Islet precursor cell (in vitro differentiated cells): Measurements from ENCODE around the gene DESI1.
A peak's percentile ranks its signal among the peaks of the same experiment; 100 is the strongest.
"Not testable (repeated sequence)": the region's sequence is repeated elsewhere in the genome, so short reads cannot be mapped to it uniquely, and the experiment has no call there.

Experiments
- DNase-seq: peaks from one replicate; pipeline ENCODE4 v3.0.0-alpha.2; 2018

DESI1 gene

GRCh38 chr22:41582694-41583093 lies 38.1 kb downstream of the DESI1 start:
- no peak for DNase-seq

DNA sequence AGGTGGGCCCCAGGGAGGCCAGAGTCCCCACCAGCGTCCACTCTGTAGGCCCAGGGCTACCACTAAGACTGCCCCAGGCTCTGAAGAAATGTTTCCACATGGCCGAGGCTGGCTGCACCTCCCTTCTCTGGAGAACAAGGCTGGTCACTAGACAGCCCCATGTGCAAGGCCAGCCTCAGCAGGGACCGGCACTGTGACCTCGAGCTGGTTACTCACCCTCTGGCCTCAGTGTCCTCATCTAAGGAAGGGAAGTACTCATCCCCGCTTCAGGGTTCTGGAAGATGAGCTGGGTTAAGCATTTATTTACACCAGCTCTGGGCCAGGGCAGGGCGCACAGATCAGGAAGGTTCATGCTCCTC lies 40.9 kb downstream of the DESI1 start:
- no peak for DNase-seq

- DNase-seq = no peak
Measured at GRCh38 chr22:41579297-41579996, 41.4 kb downstream of the DESI1 start.

- DNase-seq = no peak
Measured at GRCh38 chr22:41578818-41579217, 42.0 kb downstream of the DESI1 start.

- no peak for DNase-seq
Measured at GRCh38 chr22:41578114-41578513, 42.7 kb downstream of the DESI1 start.

- peak; percentile 90 for DNase-seq
Measured at GRCh38 chr22:41576877-41577276, 44.0 kb downstream of the DESI1 start.

DNA sequence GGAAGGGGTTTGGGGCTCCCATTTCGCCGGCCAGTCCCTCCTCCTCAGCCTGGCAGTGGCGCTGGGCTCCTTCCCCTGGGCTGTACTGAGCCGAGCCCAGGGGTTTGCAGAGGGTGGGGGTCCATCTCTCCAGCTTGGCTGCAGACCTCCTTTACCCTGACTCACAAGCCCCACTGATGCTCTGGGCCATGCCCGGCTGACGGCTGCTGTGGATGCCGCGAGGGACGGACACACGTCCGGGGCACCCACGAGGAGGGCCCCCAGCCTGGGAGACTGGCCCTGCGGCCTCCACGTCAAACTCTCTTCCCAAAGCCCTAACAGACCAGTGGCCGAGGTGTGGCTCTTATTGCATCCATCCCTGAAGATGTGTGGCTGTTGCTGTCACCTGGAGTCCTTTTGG lies 45.3 kb downstream of the DESI1 start:
- no peak for DNase-seq

DNA sequence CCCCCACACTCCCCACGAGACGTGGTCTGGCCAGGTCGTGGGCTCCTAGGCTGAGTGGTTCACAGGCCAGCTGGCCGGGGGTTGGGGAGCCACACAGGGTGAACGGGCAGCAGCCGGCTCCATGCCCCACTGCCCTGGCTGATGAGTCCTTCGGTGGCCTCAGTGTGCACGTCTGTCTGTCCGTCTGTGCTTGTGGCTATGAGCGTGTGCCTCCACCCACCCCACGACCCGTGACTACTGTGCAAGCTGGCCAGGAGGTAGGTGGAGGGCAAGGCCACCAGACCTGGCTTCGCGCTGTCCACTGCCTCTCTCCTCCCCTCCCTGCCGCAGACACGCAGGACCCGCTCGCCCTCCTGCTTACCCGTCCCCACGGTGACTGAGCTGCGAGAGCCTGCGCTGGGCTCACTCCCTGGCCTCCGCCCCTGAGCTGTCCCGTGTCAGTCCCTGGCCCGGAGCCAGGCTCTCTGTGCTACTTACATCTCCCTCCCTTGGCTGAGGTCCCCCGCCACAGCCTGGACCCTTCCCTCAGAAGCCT lies 45.9 kb downstream of the DESI1 start:
- no peak for DNase-seq

DNA sequence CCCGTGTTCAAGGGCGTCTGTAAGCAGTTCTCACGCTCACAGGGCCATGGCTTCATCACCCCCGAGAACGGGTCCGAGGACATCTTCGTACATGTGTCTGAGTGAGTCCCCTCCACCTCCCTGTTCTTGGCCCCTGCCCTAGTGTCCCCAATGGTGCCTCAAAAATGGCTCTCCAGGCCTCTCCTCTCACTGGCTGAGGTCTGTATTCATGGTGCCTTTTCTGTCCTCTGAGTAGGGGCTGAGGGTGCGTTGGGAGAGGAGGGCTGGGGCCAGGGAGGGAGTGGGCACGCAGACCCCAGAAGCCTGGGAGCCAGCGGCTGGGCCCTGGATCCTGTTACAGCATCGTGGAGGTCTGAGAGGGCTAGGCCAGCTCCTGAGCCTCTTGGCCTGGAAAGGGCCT lies 47.2 kb downstream of the DESI1 start:
- no peak for DNase-seq

- DNase-seq = not testable (repeated sequence)
Measured at GRCh38 chr22:41572305-41572704, 48.5 kb downstream of the DESI1 start.

DNA sequence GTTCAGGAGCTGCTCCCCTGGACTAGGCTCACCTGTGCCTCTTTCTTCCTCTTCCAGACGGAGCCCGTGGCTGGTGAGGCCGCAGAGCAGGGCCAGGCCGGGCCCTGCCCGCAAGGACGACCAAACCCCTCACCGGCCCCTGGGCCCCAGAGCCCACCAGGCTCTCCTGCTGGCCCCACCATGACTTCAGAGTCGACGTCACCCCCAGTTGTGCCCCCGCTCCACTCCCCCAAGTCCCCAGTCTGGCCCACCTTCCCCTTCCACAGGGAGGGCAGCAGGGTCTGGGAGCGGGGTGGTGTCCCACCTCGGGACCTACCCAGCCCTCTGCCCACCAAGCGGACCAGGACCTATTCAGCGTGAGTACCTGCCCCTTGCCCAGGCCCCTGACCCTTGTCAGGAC lies 49.1 kb downstream of the DESI1 start:
- no peak for DNase-seq

GRCh38 chr22:41570221-41570620 lies 50.6 kb downstream of the DESI1 start:
- no peak for DNase-seq

DNA sequence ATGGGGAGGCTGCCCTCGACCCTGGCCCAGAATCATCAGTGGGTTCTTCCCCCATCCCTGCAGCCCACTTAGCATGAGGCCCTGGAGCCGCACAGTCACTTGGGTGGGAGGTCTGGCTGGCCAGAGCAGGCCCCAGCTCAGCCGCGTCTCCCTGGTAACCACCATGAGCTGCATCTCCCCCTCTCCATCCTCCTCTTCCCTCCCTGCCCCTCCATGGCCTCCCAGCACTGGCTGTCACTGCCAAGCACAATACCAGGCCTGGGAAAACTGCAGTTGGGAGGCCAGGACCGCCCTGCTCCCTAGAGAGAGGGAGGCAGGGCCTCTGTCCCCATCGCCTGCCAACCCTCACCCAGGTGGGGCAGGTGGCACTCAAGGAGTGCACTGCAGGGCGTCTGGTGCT lies 52.0 kb downstream of the DESI1 start:
- no peak for DNase-seq

DNA sequence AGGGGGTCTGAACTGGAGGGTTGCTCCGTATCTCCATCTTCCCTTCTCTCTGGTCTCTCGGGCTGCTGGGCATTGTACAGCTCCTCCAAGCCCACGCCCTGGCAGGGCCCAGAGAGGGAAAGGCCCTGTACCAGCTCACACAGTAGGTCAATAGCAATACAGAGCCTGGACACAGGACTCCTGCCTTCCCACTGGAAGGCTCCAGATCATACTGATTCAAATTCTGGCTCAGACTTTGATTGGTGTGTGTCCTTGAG lies 53.4 kb downstream of the DESI1 start:
- no peak for DNase-seq

DNA sequence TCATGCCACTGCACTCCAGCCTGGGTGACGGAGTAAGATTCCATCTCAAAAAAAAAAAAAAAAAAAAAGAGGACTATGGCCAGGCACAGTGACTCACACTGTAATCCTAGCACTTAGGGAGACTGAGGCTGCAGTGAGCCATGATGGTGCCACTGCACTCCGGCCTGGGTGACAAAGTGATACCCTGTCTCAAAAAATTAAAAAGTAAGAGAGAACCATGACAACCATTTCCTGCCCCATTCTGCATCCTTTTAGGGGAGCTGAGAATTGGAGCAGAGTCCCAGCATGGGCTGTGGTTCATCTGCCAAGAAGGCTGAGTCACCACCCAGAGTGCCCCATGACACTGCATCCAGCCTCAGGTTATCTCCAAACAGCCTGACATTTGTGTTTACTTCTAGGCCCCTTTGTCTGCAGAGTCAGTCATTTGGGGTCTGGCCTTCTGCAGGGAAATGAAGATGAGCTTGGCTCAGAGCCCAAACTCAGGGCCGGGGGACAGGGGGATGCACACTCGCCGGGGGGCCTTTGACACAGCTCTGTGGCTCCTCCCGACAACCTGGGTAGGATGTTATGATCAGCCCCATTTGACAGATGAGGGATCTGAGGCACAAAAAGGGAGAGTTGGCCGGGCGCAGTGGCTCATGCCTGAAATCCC lies 55.3 kb downstream of the DESI1 start:
- DNase-seq = peak; percentile 93

GRCh38 chr22:41564563-41564962 lies 56.3 kb downstream of the DESI1 start:
- DNase-seq = no peak

- peak; percentile 89 for DNase-seq
Measured at GRCh38 chr22:41563051-41563711, 57.7 kb downstream of the DESI1 start.

GRCh38 chr22:41562461-41562860 lies 58.4 kb downstream of the DESI1 start:
- no peak for DNase-seq

- DNase-seq = no peak
Measured at GRCh38 chr22:41561788-41562187, 59.1 kb downstream of the DESI1 start.

DNA sequence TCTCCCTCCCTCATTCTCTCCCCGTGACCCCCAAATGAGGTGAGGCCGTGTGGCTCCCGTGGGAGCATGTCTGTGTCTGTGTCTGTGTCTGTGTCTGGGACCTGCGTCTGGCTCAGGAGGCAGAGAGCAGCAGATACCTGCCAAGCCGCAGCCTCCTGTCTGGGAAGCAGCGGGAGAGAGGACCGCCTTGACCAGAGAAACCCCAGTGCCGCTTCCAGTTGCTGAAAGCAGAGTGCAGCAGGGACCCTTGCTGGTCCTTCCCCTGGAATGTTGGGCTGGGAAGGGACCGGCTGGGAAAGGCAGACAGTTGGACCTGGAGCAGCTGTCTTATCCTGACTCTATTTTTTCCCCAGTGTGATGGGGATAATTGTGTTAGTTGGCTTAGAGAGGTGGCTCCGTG lies 59.5 kb downstream of the DESI1 start:
- DNase-seq = peak; percentile 86

DNA sequence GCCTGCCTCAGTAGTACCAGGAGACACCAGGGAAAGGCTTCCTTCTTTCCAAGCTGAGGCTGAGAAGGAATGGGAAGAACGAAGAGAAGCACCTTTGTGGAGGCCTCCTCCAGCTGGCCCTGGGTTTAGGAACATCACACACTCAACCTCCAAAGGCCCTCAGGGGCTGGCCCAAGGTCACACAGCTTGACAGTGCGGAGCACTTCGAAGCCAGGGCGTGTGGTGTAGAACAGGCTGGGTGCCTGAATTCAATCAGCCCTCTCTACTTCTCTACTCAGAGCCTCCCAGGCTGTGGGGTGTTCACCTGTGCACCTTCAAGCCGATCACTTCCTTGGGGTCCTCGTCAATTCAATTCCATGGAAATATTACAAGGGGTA lies 60.8 kb downstream of the DESI1 start:
- DNase-seq = peak; percentile 81

- not testable (repeated sequence) for DNase-seq
Measured at GRCh38 chr22:41558241-41558630, 62.6 kb downstream of the DESI1 start.

- DNase-seq = no peak
Measured at GRCh38 chr22:41557401-41558240, 63.2 kb downstream of the DESI1 start.

- no peak for DNase-seq
Measured at GRCh38 chr22:41556561-41556960, 64.3 kb downstream of the DESI1 start.
